Measurements from ENCODE around the gene KCNN3.

The KCNN3 gene

DNA sequence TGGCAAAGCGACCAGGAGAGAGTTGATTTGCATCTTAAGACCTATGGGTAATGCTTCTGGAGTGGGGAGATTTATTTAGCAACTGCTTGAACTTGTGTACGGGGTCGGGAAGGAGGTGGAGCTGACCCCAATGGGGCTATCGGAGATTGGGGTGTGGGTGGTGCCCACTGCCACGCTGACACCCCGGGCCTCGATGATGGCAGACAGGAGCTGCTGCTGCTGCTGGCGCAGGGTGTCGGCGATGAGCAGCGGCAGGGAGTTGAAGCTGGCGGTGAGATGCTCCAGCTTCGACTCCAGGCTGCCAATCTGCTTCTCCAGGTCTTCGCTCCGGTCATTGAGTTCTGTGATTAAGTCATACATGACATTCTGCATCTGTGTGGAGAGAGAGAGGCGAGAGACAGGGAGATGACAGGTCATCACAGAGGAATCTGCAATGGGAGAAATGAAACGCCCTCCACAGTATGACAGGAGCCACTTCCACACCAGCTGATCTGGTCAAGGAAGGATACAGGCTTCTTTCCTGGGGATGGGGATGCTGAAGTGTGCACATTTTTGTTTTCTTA is 162.1 kb downstream of the KCNN3 start:
- Mint-ChIP-seq H3K27ac (no peak overlapping the region), H3K4me1 (peaks cover 18% of the 10 kb centered on the region), H3K27me3 (ENCODE audit: low read depth, poor library complexity) (peaks cover 17% of the 10 kb centered on the region), H3K36me3 (ENCODE audit: low read depth) (no peaks in the 10 kb centered on the region), H3K4me3 (no peak overlapping the region), H3K9me3 (no peaks in the 10 kb centered on the region)
- no peak for DNase-seq
- no peak for TF ChIP-seq CTCF (IDR thresholded peaks at IDR 0.05)

DNA sequence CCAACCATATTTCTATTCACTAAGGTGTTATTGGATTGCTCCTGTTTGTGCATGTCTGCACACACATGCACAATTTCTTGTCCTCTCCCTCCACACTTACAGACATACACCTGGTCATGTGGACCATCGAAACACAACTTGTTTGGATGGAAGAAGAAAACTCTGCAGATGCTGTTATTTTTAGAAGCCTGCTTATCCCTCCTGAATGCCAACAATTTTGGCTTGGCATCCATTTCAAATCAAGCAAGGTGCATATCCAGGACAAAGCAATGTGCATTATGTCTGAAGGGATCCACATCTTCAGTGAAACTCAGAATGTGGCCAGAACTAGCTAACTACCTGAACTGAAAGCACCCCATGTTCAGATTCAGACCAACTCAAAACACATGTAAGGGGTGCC is 163.2 kb downstream of the KCNN3 start:
- H3K27ac Mint-ChIP-seq = no peak overlapping the region
- H3K4me3 Mint-ChIP-seq = no peak overlapping the region
- no peak for TF ChIP-seq CTCF (IDR thresholded peaks at IDR 0.05)
- no peaks in the 10 kb centered on the region for H3K9me3 Mint-ChIP-seq
- H3K36me3 Mint-ChIP-seq (ENCODE audit: low read depth) = no peaks in the 10 kb centered on the region
- no peak for DNase-seq
- peaks cover 16% of the 10 kb centered on the region for H3K27me3 Mint-ChIP-seq (ENCODE audit: low read depth, poor library complexity)
- peaks cover 18% of the 10 kb centered on the region for H3K4me1 Mint-ChIP-seq

GRCh38 chr1:154705544-154705943 is 164.5 kb downstream of the KCNN3 start:
- TF ChIP-seq CTCF (IDR thresholded peaks at IDR 0.05) = no peak
- no peaks in the 10 kb centered on the region for H3K36me3 Mint-ChIP-seq (ENCODE audit: low read depth)
- no peak for DNase-seq

DNA sequence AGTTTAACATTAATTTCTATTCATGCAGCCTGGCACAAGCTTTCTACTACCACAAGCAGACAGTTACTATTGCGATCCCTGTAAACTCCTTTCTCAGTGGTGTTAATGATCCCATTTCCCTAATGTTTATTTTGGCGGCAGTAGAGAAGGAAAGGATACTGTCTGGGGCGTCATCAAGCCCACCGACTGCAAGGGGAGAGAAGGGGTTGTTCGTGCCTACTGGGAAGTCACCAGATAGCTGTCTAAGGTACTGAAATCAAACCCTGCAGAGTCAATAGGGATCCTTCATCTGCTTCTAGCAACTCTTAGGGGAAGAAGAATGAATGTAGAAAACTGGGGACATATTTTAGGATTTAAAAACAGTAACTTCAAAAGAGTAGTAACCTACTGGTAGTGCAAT is 166.9 kb downstream of the KCNN3 start:
- no peaks in the 10 kb centered on the region for H3K9me3 Mint-ChIP-seq
- H3K27ac Mint-ChIP-seq = no peak overlapping the region
- no peak for TF ChIP-seq CTCF (IDR thresholded peaks at IDR 0.05)
- peaks cover 13% of the 10 kb centered on the region for H3K4me1 Mint-ChIP-seq
- H3K36me3 Mint-ChIP-seq (ENCODE audit: low read depth) = no peaks in the 10 kb centered on the region
- H3K27me3 Mint-ChIP-seq (ENCODE audit: low read depth, poor library complexity) = peaks cover 25% of the 10 kb centered on the region
- H3K4me3 Mint-ChIP-seq = no peak overlapping the region
- peak; percentile 30 for DNase-seq

More at GRCh38 chr1:154705544-154705943, 164.5 kb downstream of the KCNN3 start:
- no peak overlapping the region for H3K4me3 Mint-ChIP-seq
- H3K27me3 Mint-ChIP-seq (ENCODE audit: low read depth, poor library complexity) = peaks cover 25% of the 10 kb centered on the region
- H3K4me1 Mint-ChIP-seq = peaks cover 18% of the 10 kb centered on the region
- no peaks in the 10 kb centered on the region for H3K9me3 Mint-ChIP-seq
- H3K27ac Mint-ChIP-seq = no peak overlapping the region

GRCh38 chr1:154698320-154699096 is 171.6 kb downstream of the KCNN3 start:
- Mint-ChIP-seq H3K4me3 (no peak overlapping the region), H3K27ac (no peak overlapping the region), H3K4me1 (peaks cover 10% of the 10 kb centered on the region), H3K36me3 (ENCODE audit: low read depth) (no peaks in the 10 kb centered on the region), H3K27me3 (ENCODE audit: low read depth, poor library complexity) (peaks cover 24% of the 10 kb centered on the region), H3K9me3 (no peaks in the 10 kb centered on the region)
- DNase-seq = no peak
- no peak for TF ChIP-seq CTCF (IDR thresholded peaks at IDR 0.05)

DNA sequence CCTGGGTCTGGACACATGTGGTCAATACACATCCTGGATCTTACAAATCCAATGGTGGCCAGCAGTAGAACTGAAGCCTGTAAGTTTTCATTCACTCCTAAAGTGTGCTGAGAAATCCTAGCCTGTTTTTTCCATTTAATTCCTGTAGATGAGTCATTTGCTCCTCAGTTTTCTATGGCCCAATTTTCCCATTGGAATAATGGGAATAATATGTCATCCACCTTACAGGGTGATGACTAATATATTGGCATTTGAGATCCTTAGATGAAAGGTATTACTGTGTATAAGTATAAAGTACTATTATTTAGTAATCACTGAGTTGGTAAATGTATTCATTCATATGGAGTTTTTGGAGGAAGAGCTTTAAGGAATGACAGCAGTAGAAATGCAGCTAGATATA is 172.4 kb downstream of the KCNN3 start:
- Mint-ChIP-seq H3K27me3 (ENCODE audit: low read depth, poor library complexity) (peaks cover 24% of the 10 kb centered on the region), H3K36me3 (ENCODE audit: low read depth) (no peaks in the 10 kb centered on the region), H3K4me1 (peaks cover 10% of the 10 kb centered on the region), H3K4me3 (no peak overlapping the region), H3K9me3 (no peaks in the 10 kb centered on the region), H3K27ac (no peak overlapping the region)
- DNase-seq = no peak
- TF ChIP-seq CTCF (IDR thresholded peaks at IDR 0.05) = no peak
